Lung (tissue), 12 donors: ENCODE data around the gene COL13A1. TPM values are rescaled to one million over a fixed set of nuclear protein-coding genes. Genes with fewer than 3 reads are reported as not detected.

Source experiments
- ATAC-seq: fragments of 200-7000 bp; cut with Tn5 transposase; one replicate; pipeline ENCODE4 v1.9.1; 2020; ENCODE audit warnings: moderate number of reproducible peaks; ENCODE audit not compliant: insufficient read depth, low FRiP score
- DNase-seq, 3 donors: peaks; one replicate each; pipeline ENCODE4 v3.0.0-alpha.2; 2013 to 2017
- H3K27ac ChIP-seq, 2 donors: one replicate each; pipeline ENCODE4 v1.5.1; 2013; ENCODE audit warnings: mild to moderate bottlenecking in 2 of 2, moderate library complexity in 2 of 2, control low read depth in 1 of 2, inconsistent platforms in 1 of 2, low read depth in 1 of 2, low read length in 1 of 2
- H3K27me3 ChIP-seq, 3 donors: one replicate each; pipeline ENCODE4 v1.5.1; 2013; ENCODE audit warnings: low read length in 2 of 3; ENCODE audit not compliant: control insufficient read depth in 3 of 3, insufficient read depth in 3 of 3
- H3K36me3 ChIP-seq, 4 donors: one replicate each; pipeline ENCODE4 v1.5.1; 2013; ENCODE audit warnings: low read length in 4 of 4, mild to moderate bottlenecking in 1 of 4, moderate library complexity in 1 of 4; ENCODE audit not compliant: control insufficient read depth in 4 of 4, insufficient read depth in 4 of 4
- H3K4me1 ChIP-seq, 5 donors: one replicate each; pipeline ENCODE4 v1.5.1; 2013; ENCODE audit warnings: low read length in 5 of 5, mild to moderate bottlenecking in 2 of 5, moderate library complexity in 1 of 5; ENCODE audit not compliant: control insufficient read depth in 5 of 5, insufficient read depth in 5 of 5
- H3K4me3 ChIP-seq: one replicate; pipeline ENCODE4 v1.5.1; 2013; ENCODE audit warnings: mild to moderate bottlenecking, control low read depth, moderate library complexity
- H3K9ac ChIP-seq, 2 donors: one replicate each; pipeline ENCODE4 v1.5.1; 2013; ENCODE audit warnings: low read length in 2 of 2, control low read depth in 1 of 2; ENCODE audit not compliant: insufficient read depth in 1 of 2
- H3K9me3 ChIP-seq, 4 donors: one replicate each; pipeline ENCODE4 v1.5.1; 2013; ENCODE audit warnings: low read length in 3 of 4, mild to moderate bottlenecking in 1 of 4, moderate library complexity in 1 of 4; ENCODE audit not compliant: control insufficient read depth in 4 of 4, insufficient read depth in 3 of 4
- CTCF ChIP-seq: IDR thresholded peaks from 2 replicates; pipeline ENCODE4 v1.5.1; 2012; ENCODE audit warnings: mild to moderate bottlenecking; ENCODE audit errors: control extremely low read depth, extremely low read depth
- WGBS, 2 donors: extraction: QIAGEN DNeasy Blood & Tissue Kit; methylation state at CpG; one replicate each; pipeline ENCODE4 v1.1.7; 2013; 5-methylcytosine and 5-hydroxymethylcytosine counted together
- polyA plus RNA-seq, 2 donors: library from polyadenylated mRNA; stranded (reverse); fragments of 200-250 nt; gene quantifications; one replicate each; pipeline ENCODE4 v1.2.1, GENCODE V29; 2013
- total RNA-seq, 2 donors: library from RNA; depleted of rRNA in 1 of 2; stranded (reverse); fragments of >200 nt in 1 of 2; gene quantifications; one replicate each; pipeline ENCODE4 v1.2.1, GENCODE V29; 2014 to 2021
- donor health status: control.
- donor health status: control.
- donor health status: Bipolar disorder and iron deficiency.
- donor health status: healthy.
- donor health status: DM: yes; HTN: yes; CAD: no.

Gene COL13A1
- total and polyA plus RNA-seq, 4 donors = 2.7 to 42.1 (median 5.6) TPM

- no peak overlapping the region for H3K9ac ChIP-seq
- WGBS, 2 donors = 41 to 44% methylated on average over 3 of the region's 3 CpGs
- no peaks in the 10 kb centered on the region for H3K36me3 ChIP-seq
- ATAC-seq (no peak), DNase-seq (peak; percentile 73 to 87 (median 87))
- no peaks in the 10 kb centered on the region for H3K27me3 ChIP-seq
- no peak overlapping the region for H3K27ac ChIP-seq
- H3K4me3 ChIP-seq = no peak overlapping the region
- peaks cover 0 to 24% (median 4%) of the 10 kb centered on the region in 5 donors for H3K4me1 ChIP-seq
- peak; percentile 39 for TF ChIP-seq CTCF
- peaks cover 0 to 11% (median 1%) of the 10 kb centered on the region in 4 donors for H3K9me3 ChIP-seq
Observed at GRCh38 chr10:69800109-69800508, 1.6 kb upstream of the COL13A1 start.

- Histone ChIP-seq H3K27me3 (no peaks in the 10 kb centered on the region), H3K9ac (no peak overlapping the region), H3K36me3 (no peaks in the 10 kb centered on the region), H3K4me1 (peaks cover 0 to 30% (median 7%) of the 10 kb centered on the region in 5 donors), H3K4me3 (no peak overlapping the region), H3K27ac (no peak overlapping the region), H3K9me3 (peaks cover 0 to 8% (median 0%) of the 10 kb centered on the region in 4 donors)
- no peak for DNase-seq
- ATAC-seq = no peak
- WGBS, 2 donors = 73 to 83% methylated on average over 2 of the region's 2 CpGs
- no peak for TF ChIP-seq CTCF
Observed at GRCh38 chr10:69800665-69801064, 1.0 kb upstream of the COL13A1 start.

- H3K27ac ChIP-seq = no peak overlapping the region
Observed at GRCh38 chr10:69801094-69801433, 642 bp upstream of the COL13A1 start.

More at GRCh38 chr10:69801094-69801433, 642 bp upstream of the COL13A1 start:
- no peaks in the 10 kb centered on the region for H3K36me3 ChIP-seq
- DNase-seq (peak; percentile 71 to 78 (median 72)), ATAC-seq (no peak)
- WGBS, 2 donors = 12 to 15% methylated on average over 8 of the region's 8 CpGs
- H3K4me1 ChIP-seq = peaks cover 0 to 34% (median 10%) of the 10 kb centered on the region in 5 donors
- H3K4me3 ChIP-seq = no peak overlapping the region
- H3K27me3 ChIP-seq = no peaks in the 10 kb centered on the region
- peaks cover 0 to 5% (median 0%) of the 10 kb centered on the region in 4 donors for H3K9me3 ChIP-seq
- TF ChIP-seq CTCF = no peak
- no peak overlapping the region for H3K9ac ChIP-seq
